Dedifferentiated amniotic fluid mesenchymal stem cell (primary cell): Measurements from ENCODE around the gene MOBP.

Experiments
- DNase-seq: peaks from one replicate; pipeline ENCODE4 v3.0.0-alpha.2; 2016; ENCODE audit errors: extremely low spot score

The MOBP gene

DNA sequence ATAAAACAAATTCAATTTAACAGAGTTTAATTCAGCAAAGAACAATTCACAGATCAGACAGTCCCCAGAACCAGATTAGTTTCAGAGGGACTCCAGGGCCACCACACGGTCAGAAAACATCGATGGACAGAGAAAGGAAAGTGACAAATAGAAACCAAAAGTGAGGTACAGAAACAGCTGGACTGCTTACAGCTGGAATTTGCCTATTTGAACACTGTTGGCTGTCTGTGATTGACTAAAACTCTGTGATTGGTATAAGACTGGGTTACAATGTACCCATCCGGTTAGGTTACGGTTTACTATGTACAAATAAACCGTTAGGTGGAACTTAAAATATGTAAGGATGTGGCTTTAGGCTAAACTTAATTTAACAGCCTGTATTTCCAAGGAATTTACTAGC is 30.3 kb downstream of the MOBP start:
- no peak for DNase-seq

DNA sequence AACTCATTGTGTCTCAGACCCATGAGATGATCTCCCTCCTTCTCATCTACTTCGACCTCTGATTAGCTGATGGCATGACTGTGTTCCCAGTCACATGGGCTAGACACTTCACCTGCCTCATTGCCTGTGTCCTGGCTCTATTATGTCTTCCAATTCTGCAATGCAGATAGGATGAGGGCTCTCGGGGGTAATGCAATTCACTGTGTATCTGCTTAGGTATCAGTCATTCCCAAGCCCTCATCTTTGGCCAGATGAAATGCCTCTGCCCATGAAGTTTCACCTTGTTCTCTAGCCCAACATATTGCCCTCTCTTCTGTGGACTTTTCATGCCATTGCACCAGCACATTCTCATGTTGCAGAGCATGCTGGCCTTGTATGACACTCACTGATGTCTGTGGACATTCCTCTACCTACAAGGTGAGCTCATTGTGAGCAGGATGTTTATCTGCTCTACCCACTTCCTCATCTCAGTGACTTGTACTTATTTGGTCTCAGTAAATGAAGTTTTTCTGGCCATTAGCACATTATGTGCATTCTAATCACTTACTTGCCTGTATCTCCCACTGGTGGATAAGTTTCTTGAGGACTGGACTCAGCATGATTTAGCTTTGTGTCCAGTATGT is 32.3 kb downstream of the MOBP start:
- no peak for DNase-seq

DNA sequence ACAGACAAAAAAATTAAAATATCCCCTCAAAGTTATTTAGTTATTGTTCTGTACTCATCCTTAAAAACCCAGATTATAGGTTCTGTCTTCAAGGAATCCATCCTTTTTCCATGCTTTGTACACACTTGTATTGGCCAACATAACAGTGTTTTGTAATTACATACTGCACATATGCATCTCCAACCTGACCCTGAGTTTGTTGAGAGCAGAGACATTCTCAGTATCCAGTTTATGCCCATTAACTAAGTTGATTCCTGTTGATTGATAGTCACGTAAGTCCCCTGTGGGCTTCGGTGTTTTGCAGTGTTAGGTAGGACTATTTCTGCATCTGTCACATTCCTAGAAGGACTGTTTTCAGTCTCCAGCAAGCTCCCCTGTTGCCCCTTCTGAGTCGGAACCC is 33.6 kb downstream of the MOBP start:
- DNase-seq, result no peak

DNA sequence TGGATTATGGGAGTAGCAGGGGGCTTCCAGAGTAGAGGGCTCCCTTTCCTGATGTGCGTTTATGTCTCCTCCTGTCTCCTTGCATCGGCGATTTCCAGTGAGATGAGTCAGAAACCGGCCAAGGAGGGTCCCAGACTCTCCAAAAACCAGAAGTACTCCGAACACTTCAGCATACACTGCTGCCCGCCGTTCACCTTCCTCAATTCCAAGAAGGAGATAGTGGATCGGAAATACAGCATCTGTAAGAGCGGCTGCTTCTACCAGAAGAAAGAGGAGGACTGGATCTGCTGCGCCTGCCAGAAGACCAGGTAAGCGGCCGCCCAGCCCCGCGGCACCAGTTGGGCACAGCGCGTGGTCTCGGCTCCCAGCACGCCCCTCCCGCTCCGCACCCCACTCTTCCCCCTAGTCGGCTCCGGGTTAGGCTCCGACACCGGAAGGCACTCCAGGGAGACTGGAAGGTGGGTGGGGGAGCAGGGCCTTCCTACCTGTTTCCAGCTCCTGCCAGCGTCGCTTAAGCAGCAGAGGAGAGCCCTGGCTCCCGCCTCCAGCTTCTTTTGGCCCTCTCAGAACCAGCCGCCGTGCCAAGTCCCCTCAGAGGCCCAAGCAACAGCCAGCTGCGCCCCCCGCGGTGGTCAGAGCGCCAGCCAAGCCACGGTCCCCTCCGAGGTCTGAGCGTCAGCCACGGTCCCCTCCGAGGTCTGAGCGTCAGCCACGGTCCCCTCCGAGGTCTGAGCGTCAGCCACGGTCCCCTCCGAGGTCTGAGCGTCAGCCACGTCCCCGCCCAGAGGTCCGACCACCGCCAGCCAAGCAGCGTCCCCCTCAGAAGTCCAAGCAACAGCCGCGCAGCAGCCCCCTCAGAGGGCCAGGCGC is 34.7 kb downstream of the MOBP start:
- no peak for DNase-seq

DNA sequence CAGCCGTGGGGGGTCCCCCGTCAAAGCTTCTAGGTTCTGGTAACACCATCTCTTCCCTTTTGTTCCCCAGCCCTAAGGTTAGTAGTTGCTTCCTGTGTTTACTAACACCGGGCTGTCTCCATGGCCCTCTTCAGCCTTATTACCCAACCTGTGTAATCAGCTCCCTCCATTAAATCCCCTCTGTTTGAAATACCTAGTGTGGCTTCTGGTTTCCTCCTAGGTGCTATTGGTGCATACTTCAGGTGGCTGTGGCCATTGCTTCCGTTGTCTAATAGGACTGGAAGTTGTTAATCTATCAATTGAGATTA is 35.3 kb downstream of the MOBP start:
- no peak for DNase-seq

DNA sequence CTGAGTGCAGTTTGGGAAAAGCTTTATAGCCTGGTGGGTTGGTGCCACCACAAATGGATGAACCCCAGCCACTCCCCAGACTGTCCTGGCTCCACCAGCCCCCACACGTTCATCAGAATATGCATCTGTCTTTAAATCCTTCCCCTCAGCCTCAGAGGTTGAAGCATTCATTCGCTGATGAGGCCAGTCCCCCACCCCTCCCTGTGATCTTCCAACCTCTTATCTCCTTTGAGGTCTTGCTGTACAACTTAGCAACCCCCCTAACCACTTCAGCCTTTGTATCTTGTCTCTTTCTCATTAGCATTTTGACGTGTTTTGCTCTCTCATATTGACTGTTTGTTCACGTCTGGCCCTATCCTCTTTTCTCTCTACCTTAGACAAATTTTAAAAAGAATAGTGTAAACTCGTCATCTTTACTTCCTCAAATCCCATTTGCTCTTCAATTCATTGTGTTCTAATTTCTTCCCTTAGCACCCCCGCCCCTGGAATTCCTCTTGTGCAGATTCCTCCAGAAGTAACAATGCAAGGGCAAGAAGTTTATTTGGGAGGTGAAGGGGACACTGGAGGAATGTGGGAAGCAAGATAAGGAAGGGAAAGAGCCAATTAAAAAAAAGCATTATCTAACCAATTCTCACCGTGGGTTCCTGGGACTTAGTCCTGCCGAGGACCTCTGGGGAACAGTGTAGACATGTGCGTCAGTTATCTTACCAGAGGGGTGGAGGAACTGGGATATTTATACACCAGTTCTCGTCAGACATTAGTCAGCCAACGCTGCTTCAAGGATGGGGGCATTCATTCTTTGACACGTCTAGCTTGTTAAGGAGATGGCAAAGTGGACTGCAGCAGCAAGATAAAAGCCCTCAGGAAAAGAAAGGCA is 38.6 kb downstream of the MOBP start:
- DNase-seq, result no peak

DNA sequence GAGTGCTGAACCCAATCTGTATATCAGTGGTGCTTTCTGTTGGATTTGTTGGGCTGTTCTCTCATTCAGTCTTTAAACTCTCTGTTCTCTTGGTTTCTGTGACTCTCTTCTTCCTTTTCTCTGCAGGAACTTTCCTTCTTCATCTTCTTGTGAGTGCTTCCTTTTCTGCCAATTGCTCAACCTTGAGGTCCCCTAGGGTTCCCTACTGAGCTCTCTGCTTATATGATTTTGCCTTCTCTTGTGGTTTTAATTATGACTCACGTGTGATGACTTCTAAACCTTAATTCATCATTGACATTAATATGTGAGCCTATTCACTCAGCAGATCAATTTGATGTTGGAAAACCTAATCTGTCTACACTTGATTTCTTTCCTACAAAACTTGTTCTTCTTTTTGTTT is 39.4 kb downstream of the MOBP start:
- DNase-seq, result no peak

DNA sequence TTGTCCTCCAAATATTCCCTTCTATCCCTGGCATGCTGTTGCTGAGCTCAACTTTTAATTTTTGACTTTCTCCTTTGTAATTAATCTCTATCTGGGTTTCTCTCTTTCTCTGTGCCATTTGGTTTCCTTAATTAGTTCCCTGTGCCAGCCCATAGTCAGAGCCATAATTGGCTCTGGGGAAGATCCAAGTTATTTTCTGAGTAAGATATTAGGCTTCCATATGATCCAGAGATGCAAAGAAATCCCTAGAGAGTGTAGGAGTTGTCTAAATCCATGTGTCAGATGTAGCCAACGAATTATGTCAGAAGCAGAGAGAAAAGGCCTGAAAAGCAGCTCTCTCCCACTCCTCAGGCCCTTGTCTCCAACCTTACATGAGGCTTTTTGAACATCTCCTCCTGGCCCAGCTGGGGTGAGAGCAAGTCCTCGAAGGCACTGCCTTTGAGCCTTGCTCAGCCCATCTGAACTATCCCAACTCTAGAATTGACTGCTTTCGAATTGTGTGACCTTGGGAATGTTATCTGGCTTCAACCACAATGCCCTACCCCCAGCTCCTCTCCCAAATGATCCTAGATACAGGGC is 46.4 kb downstream of the MOBP start:
- no peak for DNase-seq

DNA sequence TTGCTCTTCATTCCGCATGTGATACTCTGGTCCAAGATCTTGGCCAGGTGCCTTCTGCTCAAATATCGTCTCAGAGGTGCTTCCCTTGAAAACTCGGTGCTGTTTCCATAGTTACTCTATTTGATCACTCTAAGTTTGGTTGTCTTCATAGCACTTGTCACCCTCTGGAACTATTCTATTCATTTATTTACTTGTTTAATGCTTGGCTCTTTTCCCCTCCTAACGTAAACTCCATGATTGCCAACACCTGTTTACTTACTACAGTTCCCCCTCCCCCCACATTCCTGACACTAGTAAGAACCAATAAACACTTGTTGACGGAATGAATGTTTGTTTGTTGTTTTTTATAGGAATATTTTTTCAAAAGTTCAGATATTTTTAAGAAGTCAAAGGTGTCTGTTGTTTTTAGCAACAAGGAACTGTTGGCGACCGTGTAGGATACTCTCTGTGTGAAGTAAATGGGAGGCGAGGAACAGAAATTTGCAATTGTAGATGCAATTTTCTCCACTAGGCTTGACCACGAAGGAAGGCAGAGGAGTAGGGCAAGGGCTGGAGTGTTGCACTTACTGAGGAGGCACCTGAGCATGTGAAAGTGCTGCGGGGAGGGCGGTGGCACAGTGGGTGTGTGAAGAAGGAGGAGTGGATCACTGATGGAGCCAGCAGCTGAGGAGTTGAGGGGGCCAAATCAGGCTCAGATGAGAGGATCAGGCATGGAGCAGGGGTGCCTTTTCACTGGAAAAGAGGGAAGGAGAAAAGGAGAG is 48.4 kb downstream of the MOBP start:
- DNase-seq, result no peak

DNA sequence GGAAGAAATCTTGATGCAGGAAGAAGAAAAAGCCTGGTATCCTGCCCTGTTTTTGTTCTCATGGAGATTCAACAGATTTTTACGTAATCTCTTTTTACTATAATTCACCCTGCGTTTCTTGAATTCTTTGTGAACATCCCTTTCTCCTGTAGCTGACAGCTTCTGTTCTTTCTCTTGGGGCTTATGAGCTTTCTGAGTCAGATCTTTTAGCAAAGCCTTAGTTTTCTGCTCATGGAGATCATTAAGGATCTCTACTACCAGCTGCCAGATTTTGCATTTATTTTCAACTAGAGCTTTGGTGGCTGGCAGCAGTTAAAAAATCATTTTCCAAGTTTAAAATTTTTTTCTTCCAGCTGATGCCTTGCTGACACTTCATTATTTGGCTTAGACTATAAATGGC is 51.6 kb downstream of the MOBP start:
- no peak for DNase-seq

DNA sequence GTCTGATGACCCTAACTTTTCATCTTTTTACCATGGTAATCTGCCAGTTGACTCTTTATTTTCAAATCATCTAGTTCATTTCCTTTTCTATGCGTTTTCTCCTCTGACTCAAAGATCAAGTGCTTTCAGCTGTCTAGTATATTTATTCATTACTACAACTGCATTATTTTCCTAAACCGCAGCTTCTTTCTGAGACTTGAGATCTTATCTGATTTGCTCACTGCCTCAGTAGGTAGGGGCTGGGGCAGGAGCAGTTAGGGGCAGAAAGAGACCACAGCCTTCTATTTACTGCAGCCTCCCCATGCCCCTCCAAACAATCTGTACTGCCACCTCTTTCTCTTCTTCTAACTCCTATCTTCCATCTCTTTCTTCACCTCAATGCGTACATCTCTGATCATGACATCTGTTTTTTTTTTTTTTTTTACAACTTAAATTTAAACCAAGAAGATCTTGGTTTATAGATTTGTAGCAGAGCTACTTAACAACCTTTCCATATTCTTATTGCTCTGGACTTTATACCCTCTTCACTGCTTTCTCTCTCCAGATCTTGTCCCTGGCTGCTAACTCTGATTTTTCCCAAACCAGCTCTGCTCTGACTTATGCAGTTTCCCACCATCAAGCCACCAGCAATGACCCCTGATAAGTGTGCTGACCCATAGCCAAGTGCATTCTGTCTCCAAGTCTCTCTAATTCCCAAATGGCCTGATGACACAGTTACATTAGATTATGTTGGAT is 52.2 kb downstream of the MOBP start:
- no peak for DNase-seq

DNA sequence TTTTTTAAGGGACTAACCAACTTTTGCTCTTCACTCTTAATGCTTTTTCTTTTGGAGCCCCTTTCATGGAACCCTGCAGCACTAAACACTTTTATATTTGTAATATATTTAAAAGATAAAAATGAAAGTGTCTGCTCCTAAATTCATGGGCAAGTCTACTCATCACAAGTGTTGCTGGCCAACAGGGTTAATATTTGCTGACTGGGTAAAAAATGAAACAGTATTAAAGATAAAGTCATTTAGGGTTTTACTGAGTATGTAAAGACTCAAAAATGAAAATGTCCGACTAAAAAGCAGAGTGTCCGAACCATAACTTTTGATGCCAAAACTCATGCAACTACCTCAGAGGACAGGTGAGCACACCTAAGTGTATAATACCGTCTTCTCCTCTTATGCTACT is 54.0 kb downstream of the MOBP start:
- no peak for DNase-seq

DNA sequence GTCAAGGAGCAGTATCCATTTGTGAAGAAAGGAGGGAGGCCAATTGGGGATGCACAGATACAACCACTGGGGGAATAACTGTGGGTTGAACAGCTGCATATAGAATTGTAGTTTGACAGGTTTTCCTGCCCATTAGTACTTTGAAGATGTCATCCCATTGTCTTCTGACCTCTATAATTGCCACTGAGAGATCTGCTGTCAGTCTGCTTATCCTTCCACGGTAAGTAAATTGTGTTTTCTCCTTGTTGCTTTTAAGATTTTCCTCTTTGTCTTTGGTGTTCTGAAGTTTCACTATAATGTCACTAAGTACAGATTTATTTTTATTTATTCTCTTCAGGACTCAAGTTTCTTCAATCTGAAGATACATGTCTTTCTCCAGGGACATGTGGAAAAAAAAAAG is 56.6 kb downstream of the MOBP start:
- no peak for DNase-seq

DNA sequence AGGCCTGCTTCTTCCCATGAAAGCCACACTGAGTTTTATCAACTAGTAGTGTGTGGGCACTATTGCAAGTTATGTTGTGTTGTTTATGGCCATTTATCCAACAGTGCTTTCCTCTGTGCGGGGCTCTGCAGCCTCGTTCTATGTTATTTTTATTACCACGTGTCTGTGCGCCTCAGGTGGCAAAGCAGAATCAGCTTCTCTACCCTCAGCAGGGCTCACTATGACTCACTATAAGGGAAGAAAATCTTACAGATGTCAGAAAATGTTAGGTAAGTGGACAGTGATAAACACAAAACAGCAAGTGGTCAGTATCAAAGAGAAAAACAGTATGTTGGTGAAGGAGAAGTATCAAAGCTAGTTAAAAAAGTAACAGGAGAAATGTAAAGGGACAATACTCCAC is 61.4 kb downstream of the MOBP start:
- DNase-seq, result no peak

DNA sequence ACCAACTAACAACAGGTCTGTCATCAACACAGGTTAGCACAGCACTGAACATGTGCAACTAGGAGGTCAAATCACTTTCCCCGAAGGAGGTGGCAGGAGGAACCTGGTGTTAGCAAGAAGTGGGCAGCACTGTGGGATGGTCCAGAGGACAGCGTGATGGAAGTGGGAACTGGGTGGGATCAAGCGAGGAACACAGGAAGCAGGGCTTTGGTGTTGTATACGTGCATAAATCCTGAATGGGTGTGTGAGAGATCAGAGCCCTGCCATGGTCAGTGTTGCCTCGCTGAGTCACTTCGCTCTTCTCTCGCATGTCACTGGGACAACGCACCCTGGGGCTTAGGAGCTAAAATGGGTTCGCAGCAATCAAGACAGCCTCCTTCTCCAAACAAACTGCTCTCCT is 62.1 kb downstream of the MOBP start:
- no peak for DNase-seq

DNA sequence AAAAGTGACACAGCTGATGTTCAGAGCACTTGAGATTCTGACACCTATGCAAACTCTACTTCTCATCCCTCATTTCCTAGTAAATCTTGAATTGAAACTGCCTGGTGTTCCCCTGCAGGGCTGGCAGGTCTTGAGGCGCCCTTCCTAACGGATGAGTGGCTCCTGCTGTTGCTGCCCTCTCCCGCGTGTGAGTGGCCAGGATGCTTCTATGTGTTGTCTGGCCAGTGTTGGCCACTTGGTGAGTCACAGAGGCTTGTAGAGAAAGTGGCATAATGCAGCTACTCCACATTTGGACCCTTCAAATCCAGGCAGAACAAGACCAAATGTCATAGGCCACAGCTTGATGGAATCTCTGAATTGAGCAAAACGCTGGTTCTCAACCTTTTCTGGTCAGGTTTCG is 63.6 kb downstream of the MOBP start:
- DNase-seq, result no peak

DNA sequence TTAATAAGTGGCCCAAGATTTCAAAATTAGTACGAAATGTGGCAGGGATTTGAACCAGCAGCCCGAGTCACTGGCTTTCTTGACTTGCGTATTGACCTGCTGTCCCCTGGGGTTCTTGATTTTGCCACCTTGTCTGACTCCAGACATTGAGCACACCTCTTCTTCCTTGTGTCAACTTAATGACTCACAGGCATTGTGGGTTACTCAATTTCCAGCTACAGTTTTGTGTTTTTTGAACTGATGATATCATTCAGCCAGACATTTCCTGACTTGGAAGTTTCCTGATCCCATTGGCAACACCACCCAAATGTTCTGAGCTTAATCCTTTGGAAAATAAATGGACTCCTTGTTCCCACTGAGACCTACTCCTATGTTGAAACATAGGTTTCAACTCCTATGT is 64.2 kb downstream of the MOBP start:
- peak; percentile 18 for DNase-seq

DNA sequence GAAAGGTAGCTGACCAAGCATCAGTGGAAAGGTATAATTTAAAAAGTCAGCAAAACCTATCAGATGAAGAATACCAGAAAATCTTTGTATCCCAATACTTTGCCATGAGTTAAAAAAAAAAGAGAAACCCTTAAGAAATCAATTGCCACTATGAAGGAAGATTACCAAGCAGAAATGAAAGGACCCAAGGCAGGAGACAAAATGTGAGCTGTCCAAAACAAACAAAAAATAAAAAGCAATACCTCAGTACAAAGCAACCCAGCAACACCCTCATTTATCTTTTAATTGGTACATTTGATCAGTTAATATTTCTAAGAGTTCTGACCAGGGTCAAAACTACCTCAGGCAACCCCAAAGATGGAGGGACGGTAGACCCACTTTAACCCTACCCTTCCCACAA is 65.3 kb downstream of the MOBP start:
- no peak for DNase-seq

DNA sequence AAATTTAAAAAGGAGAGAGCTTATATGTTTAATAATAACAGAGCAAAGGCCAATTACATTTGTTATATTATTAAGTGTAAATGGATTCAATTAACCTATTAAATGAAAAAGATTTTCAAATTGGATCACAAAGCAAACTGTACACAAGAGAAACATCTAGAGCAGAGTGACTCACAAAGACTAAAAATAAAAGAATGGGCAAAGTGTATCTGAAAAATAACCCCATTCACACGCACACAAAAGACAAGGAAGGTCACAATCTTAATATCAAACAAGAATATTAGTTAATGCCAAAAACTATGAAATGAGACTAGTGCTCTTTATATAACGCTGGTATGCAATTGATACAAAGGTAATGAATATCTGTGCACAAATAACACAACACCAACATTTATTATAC is 65.7 kb downstream of the MOBP start:
- no peak for DNase-seq

DNA sequence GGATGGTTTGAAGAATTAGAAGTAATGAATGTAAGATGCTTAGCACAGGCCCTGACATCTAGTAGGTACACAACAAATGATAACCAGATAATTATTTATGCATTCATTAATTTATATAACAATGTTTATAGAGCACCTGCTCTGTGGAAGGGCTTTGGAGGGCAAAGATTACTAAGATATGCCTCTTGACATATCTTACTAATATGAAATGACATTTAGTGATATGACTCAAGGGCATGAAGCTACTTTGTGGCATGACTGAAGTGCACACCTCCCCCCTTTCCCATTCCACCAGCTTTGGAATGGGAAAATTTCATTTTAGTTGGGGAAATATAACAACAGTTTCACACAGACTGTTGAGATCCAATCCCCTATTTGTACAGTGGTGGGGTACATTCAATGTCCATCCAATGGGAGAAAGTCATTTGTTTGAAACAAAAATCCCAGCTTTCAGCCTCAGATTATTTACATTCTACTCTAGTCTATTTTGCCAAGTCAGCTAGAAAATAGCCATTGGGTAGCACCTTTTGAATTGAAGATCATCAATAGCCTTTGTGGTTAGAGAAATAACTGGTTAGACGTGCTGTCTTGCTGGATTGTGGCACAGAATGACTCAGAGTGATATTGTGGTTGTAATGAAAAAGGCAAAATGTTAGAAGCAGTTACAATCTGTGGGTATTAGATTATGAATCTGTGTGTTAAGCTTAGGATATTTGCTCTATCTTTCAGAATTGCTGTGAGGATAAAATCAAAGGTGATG is 72.9 kb downstream of the MOBP start:
- DNase-seq, result no peak
